Endothelial cell of umbilical vein (primary cell): ENCODE data around the gene CIAO3. TPM values are rescaled to one million over a fixed set of nuclear protein-coding genes. Genes with fewer than 3 reads are reported as not detected.

ENCODE experiments used
- BruUV-seq: library from RNA; stranded (reverse); fragments of 400-500 nt; replicated peaks from 2 replicates; lab custom pipeline; 2021; lab: Mats Ljungman, UMichigan
- CTCF ChIA-PET: fragments of 300-600, 350-600 bp; sonication (Branson Sonifier 250); formaldehyde crosslinking; loops from one replicate; lab custom pipeline; 2021; ENCODE audit warnings: antibody characterized with exemption, inconsistent platforms; lab: Charles Lee
- POLR2A ChIA-PET: fragments of 300-600, 350-600 bp; sonication (Branson Sonifier 250); formaldehyde crosslinking; loops from one replicate; lab custom pipeline; 2021; ENCODE audit warnings: antibody characterized with exemption, inconsistent platforms; lab: Charles Lee
- DNase-seq: peaks from one replicate; pipeline ENCODE4 v3.0.0-alpha.2; 2011; ENCODE audit warnings: low read depth, low spot score
- FAIRE-seq: peaks from 2 replicates; lab custom pipeline; 2011; peaks lifted over from hg19 to GRCh38; lab: Jason Lieb, UNC
- H2AFZ ChIP-seq: 2 replicates; pipeline ENCODE4 v1.6.0; 2012; ENCODE audit warnings: low read depth, low read length, control low read depth, inconsistent platforms
- H3K27ac ChIP-seq: 2 replicates; pipeline ENCODE4 v1.5.1; 2011; ENCODE audit warnings: low read depth, mild to moderate bottlenecking, control low read depth, low read length, moderate library complexity; ENCODE audit not compliant: insufficient read depth
- H3K27me3 ChIP-seq, 2 experiments: 2 replicates each; pipeline versions ENCODE4 v1.6.0 to v1.6.1; 2011; ENCODE audit warnings: low read length in 2 of 2, mixed read lengths in 1 of 2; ENCODE audit not compliant: control insufficient read depth in 2 of 2, insufficient read depth in 2 of 2
- H3K36me3 ChIP-seq, 2 experiments: 2 replicates in 1 of 2; 3 replicates in 1 of 2; pipeline ENCODE4 v1.5.1; 2011; ENCODE audit warnings: low read length in 2 of 2, mild to moderate bottlenecking in 1 of 2, moderate library complexity in 1 of 2; ENCODE audit not compliant: control insufficient read depth in 2 of 2, insufficient read depth in 2 of 2; ENCODE audit errors: extremely low read depth in 1 of 2
- H3K4me1 ChIP-seq: 3 replicates; pipeline ENCODE4 v1.5.1; 2011; ENCODE audit warnings: mild to moderate bottlenecking, low read length; ENCODE audit not compliant: control insufficient read depth, insufficient read depth; ENCODE audit errors: extremely low read depth
- H3K4me2 ChIP-seq: 2 replicates; pipeline ENCODE4 v1.6.1; 2011; ENCODE audit warnings: low read length, control low read depth, mixed read lengths; ENCODE audit not compliant: insufficient read depth
- H3K4me3 ChIP-seq, 3 experiments: fragments of 200-600 bp in 1 of 3; sonication (generic), shearing (Covaris generic) in 1 of 3; replicated peaks in 1 of 3; 2 replicates each; pipeline ENCODE4 v1.5.1; 2011 to 2016; ENCODE audit warnings: control low read depth in 3 of 3, low read length in 3 of 3, mild to moderate bottlenecking in 2 of 3, inconsistent platforms in 1 of 3, low read depth in 1 of 3, moderate library complexity in 1 of 3; ENCODE audit not compliant: insufficient read depth in 1 of 3
- H3K79me2 ChIP-seq: 2 replicates; pipeline ENCODE4 v1.6.0; 2012; ENCODE audit warnings: low read length, inconsistent platforms; ENCODE audit not compliant: control insufficient read depth, insufficient read depth
- H3K9ac ChIP-seq: replicated peaks from 2 replicates; pipeline ENCODE3; 2011; ENCODE audit warnings: low read length, control low read depth; ENCODE audit not compliant: insufficient read depth; ENCODE audit errors: extremely low read depth
- H3K9me1 ChIP-seq: replicated peaks from 3 replicates; pipeline ENCODE4 v1.6.0; 2011; ENCODE audit warnings: mild to moderate bottlenecking, low read length; ENCODE audit not compliant: control insufficient read depth, insufficient read depth; ENCODE audit errors: extremely low read depth
- H3K9me3 ChIP-seq: replicated peaks from 2 replicates; pipeline ENCODE4 v1.5.1; 2012; ENCODE audit warnings: low read length, inconsistent platforms; ENCODE audit not compliant: control insufficient read depth, insufficient read depth
- H4K20me1 ChIP-seq: replicated peaks from 2 replicates; pipeline ENCODE3; 2011; ENCODE audit warnings: mild to moderate bottlenecking, low read length; ENCODE audit not compliant: control insufficient read depth, insufficient read depth; ENCODE audit errors: extremely low read depth
- CTCF ChIP-seq, 2 donors: IDR thresholded peaks; 1 replicate in 1 of 2; 2 replicates in 1 of 2; pipeline ENCODE4 v1.5.1; 2011; ENCODE audit warnings: low read length in 2 of 2, mild to moderate bottlenecking in 2 of 2, moderate library complexity in 2 of 2, control low read depth in 1 of 2, inconsistent platforms in 1 of 2, low read depth in 1 of 2; ENCODE audit not compliant: insufficient read depth in 1 of 2; ENCODE audit errors: extremely low read depth in 1 of 2
- EZH2 ChIP-seq: IDR thresholded peaks from 2 replicates; pipeline ENCODE4 v1.6.1; 2012; ENCODE audit warnings: borderline replicate concordance, low read depth, mild to moderate bottlenecking, moderate library complexity, low read length, inconsistent platforms; ENCODE audit not compliant: severe bottlenecking
- FOS ChIP-seq: IDR thresholded peaks from 2 replicates; pipeline ENCODE4 v1.6.1; 2011; ENCODE audit warnings: mild to moderate bottlenecking, low read length, moderate library complexity, borderline replicate concordance; ENCODE audit not compliant: insufficient read depth
- GATA2 ChIP-seq: IDR thresholded peaks from 2 replicates; pipeline ENCODE4 v1.7.0; 2011; ENCODE audit warnings: low read depth, mild to moderate bottlenecking, moderate library complexity, mixed read lengths, low read length; ENCODE audit not compliant: insufficient read length, insufficient read depth
- JUN ChIP-seq: IDR thresholded peaks from 2 replicates; pipeline ENCODE4 v1.6.1; 2011; ENCODE audit warnings: borderline replicate concordance, low read depth; ENCODE audit not compliant: insufficient read length, insufficient read depth
- MAX ChIP-seq: IDR thresholded peaks from 2 replicates; pipeline ENCODE4 v1.6.1; 2011; ENCODE audit not compliant: insufficient read depth, insufficient read length
- MYC ChIP-seq: IDR thresholded peaks from one replicate; pipeline ENCODE4 v1.6.1; 2011; ENCODE audit warnings: mild to moderate bottlenecking, low read depth, low read length
- POLR2A ChIP-seq: IDR thresholded peaks from 2 replicates; pipeline ENCODE4 v1.6.1; 2012; ENCODE audit warnings: low read depth, mild to moderate bottlenecking, control low read depth, low read length
- POLR2AphosphoS5 ChIP-seq: IDR thresholded peaks from 2 replicates; pipeline ENCODE4 v1.6.1; 2012; ENCODE audit warnings: low read depth, mild to moderate bottlenecking, control low read depth, low read length, moderate library complexity; ENCODE audit not compliant: insufficient read depth
- dilution Hi-C: fragments of 300-500 bp; cut with MboI; formaldehyde crosslinking; loops from one replicate; pipeline ENCODE4 v1.15.0; 2019; ENCODE audit warnings: low sequenced_read_pairs; ENCODE audit not compliant: extremely low pct_ligation_motif_present
- intact Hi-C: fragments of 100-400 bp; cut with micrococcal nuclease; formaldehyde crosslinking; loops from one replicate; pipeline ENCODE4 v1.10.0; 2022
- polyA plus RNA-seq, 4 experiments: library from polyadenylated mRNA; depleted of rRNA in 3 of 4; stranded (reverse) in 3 of 4; unstranded in 1 of 4; fragments of >200 nt; gene quantifications; 2 replicates each; pipeline versions ENCODE4 v1.2.1 to v1.2.3, GENCODE V29; 2011 to 2012; ENCODE audit warnings: missing spikeins in 1 of 4
- total RNA-seq: library from RNA; stranded (reverse); gene quantifications from 2 replicates; pipeline ENCODE4 v1.2.3, GENCODE V29; 2021

The CIAO3 gene
- total and polyA plus RNA-seq, 2 donors (not counting 3 experiments of a cell fraction or from before 2014, with no cell fraction given), result 23.1 to 33.8 TPM

DNA sequence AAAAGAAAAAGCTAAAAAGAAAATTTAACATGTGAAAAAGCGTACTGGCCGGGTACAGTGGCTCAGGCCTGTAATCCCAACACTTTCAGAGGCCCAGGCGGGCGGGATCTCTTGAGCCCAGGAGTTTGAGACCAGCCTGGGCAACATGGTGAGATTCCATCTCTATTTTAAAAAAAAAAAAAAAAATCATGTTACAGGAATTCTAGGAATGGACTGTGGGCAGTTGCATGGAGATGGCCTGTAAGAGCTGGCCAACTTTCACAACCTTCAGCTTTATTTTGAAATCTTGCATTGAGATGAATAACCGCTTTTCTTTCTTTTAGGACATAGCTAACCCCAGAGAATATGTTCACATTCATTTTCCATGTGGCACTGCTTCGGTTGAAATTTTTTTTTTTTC, 8.2 kb upstream of the CIAO3 start:
- Histone ChIP-seq H4K20me1 (no peaks in the 10 kb centered on the region), H3K4me2 (no peak overlapping the region), H3K4me1 (no peaks in the 10 kb centered on the region), H3K4me3 (no peak overlapping the region), H3K9ac (no peak overlapping the region), H3K27ac (no peak overlapping the region), H2AFZ (no peak overlapping the region), H3K36me3 (no peaks in the 10 kb centered on the region), H3K79me2 (no peaks in the 10 kb centered on the region), H3K9me1 (no peaks in the 10 kb centered on the region), H3K27me3 (peaks cover 4% of the 10 kb centered on the region in 2 experiments), H3K9me3 (no peaks in the 10 kb centered on the region)
- DNase-seq (no peak), FAIRE-seq (no peak)
- TF ChIP-seq MYC, result no peak
- no peak for TF ChIP-seq CTCF (IDR thresholded peaks at IDR 0.05; ENCODE audit: extremely low read depth in 1 of 2, insufficient read depth in 1 of 2, low read depth in 1 of 2, low read length in 2 of 2)
- TF ChIP-seq MAX, result no peak
- no peak for TF ChIP-seq EZH2
- TF ChIP-seq GATA2, result no peak
- TF ChIP-seq POLR2AphosphoS5, result no peak
- TF ChIP-seq JUN, result no peak
- TF ChIP-seq FOS, result no peak
- TF ChIP-seq POLR2A, result no peak
- ChIA-PET CTCF (interaction anchor here (1.1 to 1.2 kb wide), 2 partner anchors 12 to 20 kb away, joined by 3 to 4 read pairs; partner anchors contain the start of gene MSLN), POLR2A (interaction anchor here (0.7 kb wide), 1 partner anchor 35 kb away, joined by 3 read pairs; no protein-coding TSS in a partner anchor)
- BruUV-seq, result no TSS peak
- dilution Hi-C loops (no loop called here), intact Hi-C loops (no loop called here)
